Skin epidermis (tissue), 12 donors: Measurements from ENCODE around the gene DTNBP1.

Experiments
- H3K27ac ChIP-seq, 21 experiments: fragments of 200-600 bp; sonication (generic) in 11 of 21; one replicate each; pipeline ENCODE4 v1.5.0; 2020; ENCODE audit warnings: mild to moderate bottlenecking in 3 of 21, inconsistent platforms in 2 of 21, moderate library complexity in 2 of 21
- H3K4me3 ChIP-seq, 7 experiments: fragments of 200-600 bp; sonication (generic) in 2 of 7; one replicate each; pipeline ENCODE4 v1.5.0; 2020; ENCODE audit warnings: inconsistent platforms in 2 of 7, mild to moderate bottlenecking in 2 of 7, moderate library complexity in 1 of 7

DTNBP1 gene

DNA sequence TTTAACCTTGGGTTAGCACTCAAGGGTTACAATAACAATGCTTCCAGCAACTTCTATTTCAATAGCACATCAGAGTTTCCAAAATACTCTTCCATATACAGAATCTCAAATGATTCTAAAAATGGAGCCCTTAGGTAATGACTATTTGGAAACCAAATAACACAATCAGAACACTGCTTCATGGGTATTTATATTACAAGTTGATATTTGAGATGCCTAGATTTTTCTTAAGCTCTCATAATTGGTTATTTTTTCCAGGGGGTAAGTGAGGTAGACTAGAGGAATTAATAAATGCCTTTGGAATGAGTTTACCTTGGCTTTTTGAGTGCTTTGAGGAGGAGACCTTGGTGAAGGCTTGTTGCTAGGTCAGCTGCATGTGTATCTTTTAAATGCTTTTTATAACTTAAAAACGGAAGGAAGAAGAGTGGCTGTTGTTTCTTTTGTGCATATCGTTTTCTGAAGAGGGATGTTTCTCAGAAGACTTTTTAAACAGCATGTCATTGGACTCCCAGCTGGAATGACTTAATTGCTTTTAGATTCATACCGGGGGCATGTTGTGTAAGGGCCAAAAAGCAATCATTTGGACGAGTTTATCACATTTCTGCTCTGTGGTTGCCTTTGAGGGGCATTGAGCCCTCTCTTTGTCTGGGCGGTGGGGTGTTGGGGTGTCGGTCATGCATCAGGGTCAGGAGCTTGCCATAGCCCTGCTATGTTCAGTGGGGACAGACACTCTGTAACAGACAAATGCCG is 186.0 kb downstream of the DTNBP1 start:
- H3K4me3 ChIP-seq = no peak overlapping the region
- no peak overlapping the region for H3K27ac ChIP-seq

DNA sequence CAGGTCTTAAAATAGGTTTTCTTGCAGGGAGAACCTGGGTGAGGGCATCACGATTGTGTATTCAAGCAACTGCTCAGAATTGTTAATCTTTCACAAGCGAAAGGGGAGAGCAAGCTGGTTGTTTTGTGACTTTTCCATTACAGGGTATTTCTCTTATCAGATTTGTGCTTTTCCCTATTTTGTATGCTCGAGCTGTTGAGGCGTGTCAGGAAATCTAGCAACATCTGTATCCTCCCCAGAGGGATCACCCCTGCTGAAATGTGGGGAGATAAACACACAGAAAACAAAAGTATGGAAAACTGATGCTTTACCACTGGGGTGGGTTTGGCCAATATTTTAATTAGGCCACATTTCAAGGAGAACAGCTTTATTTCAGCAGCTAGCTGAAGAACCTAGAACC is 187.0 kb downstream of the DTNBP1 start:
- H3K27ac ChIP-seq = no peak overlapping the region
- no peak overlapping the region for H3K4me3 ChIP-seq

DNA sequence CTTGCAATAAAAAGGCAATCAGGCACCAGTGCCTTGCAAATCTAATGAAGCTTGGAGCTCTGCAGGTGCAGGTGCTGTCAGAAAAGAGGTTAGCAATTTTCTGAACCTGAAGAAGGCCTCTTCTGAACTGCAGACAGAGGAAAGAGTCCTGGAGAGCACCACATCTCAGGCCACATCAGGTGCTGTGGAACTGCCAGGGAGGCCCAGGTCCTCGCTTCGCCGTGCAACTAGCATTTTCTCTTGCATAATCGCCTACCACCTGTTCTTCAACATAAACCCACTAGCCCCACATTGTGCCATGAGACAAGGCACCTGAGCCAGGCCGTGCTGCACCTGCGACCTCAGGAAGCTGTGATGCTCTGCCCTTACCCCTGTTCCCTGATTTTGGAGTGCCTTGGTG is 187.6 kb downstream of the DTNBP1 start:
- Histone ChIP-seq H3K27ac (no peak overlapping the region), H3K4me3 (no peak overlapping the region)

DNA sequence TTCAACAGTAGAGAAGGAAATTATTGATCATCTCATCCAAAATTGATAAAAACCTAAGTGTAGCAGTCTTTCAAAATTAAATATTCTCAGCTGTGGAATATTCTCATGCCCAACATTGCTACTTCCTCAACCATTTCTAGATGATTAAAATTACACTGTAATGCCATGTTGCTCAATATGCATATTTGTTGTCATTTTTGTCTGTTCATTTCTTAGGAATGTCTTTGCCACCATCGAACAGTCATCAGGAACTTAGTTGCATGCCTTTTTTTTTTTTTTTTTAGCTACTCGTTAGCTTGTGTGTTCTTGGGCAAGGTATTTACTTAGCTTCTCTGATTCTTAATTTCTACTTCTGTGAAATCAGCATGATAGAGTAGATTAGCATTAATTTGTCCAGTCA is 188.6 kb downstream of the DTNBP1 start:
- Histone ChIP-seq H3K27ac (peak overlapping the region in 5 of 21 experiments; percentile 11 to 60 (median 35)), H3K4me3 (no peak overlapping the region)

DNA sequence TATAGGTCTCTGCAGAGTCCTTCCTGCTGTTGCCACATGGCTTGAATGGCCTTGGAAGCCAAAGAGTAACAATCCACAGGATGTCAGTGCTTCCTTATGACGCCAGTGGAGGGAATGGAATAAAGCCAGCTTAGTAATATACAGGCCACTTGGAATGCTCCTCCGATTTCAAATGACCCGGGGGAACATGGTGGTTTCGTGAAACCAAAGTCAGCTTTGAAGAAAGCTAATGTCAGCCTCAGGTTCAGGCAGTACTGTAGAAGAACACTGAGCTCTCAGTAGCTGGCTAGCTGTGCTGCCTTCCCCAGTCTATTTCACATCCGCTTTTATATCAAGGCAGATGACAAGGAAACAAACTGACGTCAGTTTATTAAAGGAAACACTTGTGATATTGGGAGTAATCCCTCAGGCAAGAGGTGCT is 189.1 kb downstream of the DTNBP1 start:
- Histone ChIP-seq H3K4me3 (no peak overlapping the region), H3K27ac (peak overlapping the region in 6 of 21 experiments; percentile 1 to 60 (median 32))

DNA sequence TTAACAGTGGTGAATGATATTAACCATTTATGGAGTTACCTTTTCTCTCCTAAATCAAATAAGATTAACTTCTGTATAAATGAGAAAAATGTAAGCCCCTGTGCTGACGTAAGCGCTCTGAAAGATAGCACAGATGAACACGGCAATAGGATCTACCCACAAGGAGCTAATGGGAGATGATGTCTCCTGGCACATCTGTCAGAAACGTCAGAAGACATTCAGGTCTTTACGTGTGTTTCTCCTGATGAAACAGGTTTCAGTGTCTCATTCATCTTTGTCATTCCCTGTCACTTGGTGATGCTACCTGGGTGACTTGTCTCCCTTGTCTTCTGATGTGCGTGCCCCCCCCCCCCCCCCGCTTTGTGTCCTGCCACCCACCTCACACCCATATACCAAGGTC is 189.7 kb downstream of the DTNBP1 start:
- Histone ChIP-seq H3K27ac (peak overlapping the region in 3 of 21 experiments; percentile 1 to 60 (median 54)), H3K4me3 (no peak overlapping the region)
